Testis (tissue), 3 donors: ENCODE data around the gene ZNF8. TPM values are rescaled to one million over a fixed set of nuclear protein-coding genes. Genes with fewer than 3 reads are reported as not detected.

Source experiments
- DNase-seq: peaks from one replicate; pipeline ENCODE4 v3.0.0-alpha.2; 2019
- H3K27ac ChIP-seq, 2 donors: fragments of 200-600 bp; sonication (generic); one replicate each; pipeline ENCODE4 v1.5.1; 2019
- H3K27me3 ChIP-seq: fragments of 200-600 bp; sonication (generic); one replicate; pipeline ENCODE4 v1.5.1; 2019
- H3K36me3 ChIP-seq: fragments of 200-600 bp; sonication (generic); one replicate; pipeline ENCODE4 v1.5.1; 2017; ENCODE audit warnings: low read depth; ENCODE audit errors: missing control alignments
- H3K4me1 ChIP-seq: fragments of 200-600 bp; sonication (generic); one replicate; pipeline ENCODE4 v1.5.1; 2019
- H3K4me3 ChIP-seq, 2 donors: fragments of 200-600 bp; sonication (generic); one replicate each; pipeline ENCODE4 v1.5.1; 2017 to 2019
- H3K9me3 ChIP-seq: fragments of 200-600 bp; sonication (generic); one replicate; pipeline ENCODE4 v1.5.1; 2017
- CTCF ChIP-seq, 3 experiments: fragments of 450-650 bp in 2 of 3; fragments of 200-600 bp in 1 of 3; sonication (generic) in 1 of 3; IDR thresholded peaks; one replicate each; pipeline ENCODE4 v1.5.1; 2016 to 2019; ENCODE audit warnings: antibody characterized with exemption in 3 of 3, mild to moderate bottlenecking in 2 of 3, moderate library complexity in 1 of 3
- POLR2A ChIP-seq: fragments of 450-650 bp; IDR thresholded peaks from one replicate; pipeline ENCODE4 v1.6.1; 2017; ENCODE audit warnings: antibody characterized with exemption, mild to moderate bottlenecking, moderate library complexity
- WGBS, 2 donors: methylation state at CpG; one replicate each; pipeline ENCODE4 v1.1.5; 2018; 5-methylcytosine and 5-hydroxymethylcytosine counted together
- intact Hi-C: fragments of 100-400 bp; cut with DNase I; formaldehyde crosslinking; loops from one replicate; pipeline ENCODE4 v1.15.1; 2023; ENCODE audit warnings: low total_unique reads
- polyA plus RNA-seq: library from polyadenylated mRNA; stranded (reverse); fragments of 350-450 nt; fragmentation: Illumina TruSeq; extraction: RNeasy Lipid Tissue Mini Kit (QIAGEN cat#74804); gene quantifications from one replicate; pipeline ENCODE4 v1.2.3, GENCODE V29; 2014; ENCODE audit warnings: low read depth, low replicate concordance; ENCODE audit not compliant: insufficient read depth
- total RNA-seq, 2 donors: library from RNA; depleted of rRNA; stranded (reverse); fragments of >200 nt; gene quantifications; one replicate each; pipeline ENCODE4 v1.2.3, GENCODE V29; 2016

ZNF8 gene
- total and polyA plus RNA-seq, 3 donors from 2014 or later = 2.6 to 10.4 (median 9.6) TPM

- TF ChIP-seq POLR2A (no peak), CTCF (IDR thresholded peaks at IDR 0.05) (no peak)
- H3K4me3 ChIP-seq = no peak overlapping the region
- DNase-seq = no peak
- H3K36me3 ChIP-seq = no peaks in the 10 kb centered on the region
- no peaks in the 10 kb centered on the region for H3K27me3 ChIP-seq
- no peak overlapping the region for H3K27ac ChIP-seq
- WGBS, 2 donors = 96% methylated on average over 7 of the region's 7 CpGs
- no peaks in the 10 kb centered on the region for H3K9me3 ChIP-seq
- peaks cover 4% of the 10 kb centered on the region for H3K4me1 ChIP-seq
- intact Hi-C loops = no loop called here
Observed at GRCh38 chr19:58311345-58311865, 32.6 kb downstream of the ZNF8 start.

- no peak for DNase-seq
- Histone ChIP-seq H3K36me3 (no peaks in the 10 kb centered on the region), H3K4me1 (no peaks in the 10 kb centered on the region), H3K27ac (no peak overlapping the region), H3K9me3 (no peaks in the 10 kb centered on the region), H3K4me3 (no peak overlapping the region), H3K27me3 (no peaks in the 10 kb centered on the region)
- intact Hi-C loops = no loop called here
- WGBS, 2 donors = 93 to 98% methylated on average over 2 of the region's 2 CpGs
- no peak for TF ChIP-seq CTCF (IDR thresholded peaks at IDR 0.05)
- TF ChIP-seq POLR2A = no peak
Observed at GRCh38 chr19:58315580-58315979, 36.8 kb downstream of the ZNF8 start.

GRCh38 chr19:58317476-58318072, 38.8 kb downstream of the ZNF8 start:
- H3K4me3 ChIP-seq = no peak overlapping the region
- H3K27ac ChIP-seq = no peak overlapping the region
- no peaks in the 10 kb centered on the region for H3K9me3 ChIP-seq
- TF ChIP-seq CTCF (IDR thresholded peaks at IDR 0.05) (no peak), POLR2A (no peak)
- no peak for DNase-seq
- intact Hi-C loops = no loop called here
- 64 to 83% methylated on average over 7 of the region's 7 CpGs for WGBS, 2 donors
- H3K36me3 ChIP-seq = no peaks in the 10 kb centered on the region
- H3K27me3 ChIP-seq = no peaks in the 10 kb centered on the region
- no peaks in the 10 kb centered on the region for H3K4me1 ChIP-seq

GRCh38 chr19:58318297-58318696, 39.5 kb downstream of the ZNF8 start:
- intact Hi-C loops = no loop called here

More at GRCh38 chr19:58318297-58318696, 39.5 kb downstream of the ZNF8 start:
- no peaks in the 10 kb centered on the region for H3K9me3 ChIP-seq
- 82 to 83% methylated on average over 2 to 4 of the region's 4 CpGs for WGBS, 2 donors
- no peak for DNase-seq
- no peak overlapping the region for H3K4me3 ChIP-seq
- H3K4me1 ChIP-seq = no peaks in the 10 kb centered on the region
- H3K36me3 ChIP-seq = no peaks in the 10 kb centered on the region
- no peaks in the 10 kb centered on the region for H3K27me3 ChIP-seq
- no peak for TF ChIP-seq POLR2A
- no peak for TF ChIP-seq CTCF (IDR thresholded peaks at IDR 0.05)
- no peak overlapping the region for H3K27ac ChIP-seq
